Measurements from ENCODE around the gene TRUB2. TPM values are rescaled to one million over a fixed set of nuclear protein-coding genes. Genes with fewer than 3 reads are reported as not detected.

TRUB2 gene
- total RNA-seq, 4 donors from 2014 or later = 7.2 to 10.5 (median 8.7) TPM

- TF ChIP-seq CTCF (IDR thresholded peaks at IDR 0.05; ENCODE audit: low read depth) = no peak
These were observed 27.5 kb upstream of the TRUB2 start for GRCh38 chr9:128349772-128350171.

GRCh38 chr9:128349125-128349524 lies 26.9 kb upstream of the TRUB2 start:
- TF ChIP-seq CTCF (IDR thresholded peaks at IDR 0.05; ENCODE audit: low read depth) = no peak

GRCh38 chr9:128344931-128345605 lies 22.8 kb upstream of the TRUB2 start:
- TF ChIP-seq CTCF (IDR thresholded peaks at IDR 0.05; ENCODE audit: low read depth) = no peak

GRCh38 chr9:128343855-128344254 lies 21.6 kb upstream of the TRUB2 start:
- no peak for TF ChIP-seq CTCF (IDR thresholded peaks at IDR 0.05; ENCODE audit: low read depth)

GRCh38 chr9:128342971-128343680 lies 20.9 kb upstream of the TRUB2 start:
- TF ChIP-seq CTCF (IDR thresholded peaks at IDR 0.05; ENCODE audit: low read depth) = no peak

- TF ChIP-seq CTCF (IDR thresholded peaks at IDR 0.05; ENCODE audit: low read depth) = no peak
These were observed 19.2 kb upstream of the TRUB2 start for GRCh38 chr9:128341435-128341849.

- no peak for TF ChIP-seq CTCF (IDR thresholded peaks at IDR 0.05; ENCODE audit: low read depth)
These were observed 18.6 kb upstream of the TRUB2 start for GRCh38 chr9:128340691-128341434.
